ENCODE results near the gene MVP. TPM values are rescaled to one million over a fixed set of nuclear protein-coding genes. Genes with fewer than 3 reads are reported as not detected.

The MVP gene
- total RNA-seq, 4 donors from 2014 or later = 40.3 to 77.5 (median 47.6) TPM

- Histone ChIP-seq H3K27me3 (no peaks in the 10 kb centered on the region), H3K36me3 (peaks cover 0 to 63% of the 10 kb centered on the region in 2 donors), H3K27ac (no peak overlapping the region), H3K4me3 (no peak overlapping the region), H3K4me1 (no peaks in the 10 kb centered on the region), H3K9me3 (no peaks in the 10 kb centered on the region)
- no peak for TF ChIP-seq POLR2A (IDR thresholded peaks at IDR 0.05)
- TF ChIP-seq CTCF (IDR thresholded peaks at IDR 0.05 in 4 of 5, conservative IDR thresholded peaks at IDR 0.05 in 1 of 5) = no peak
- ATAC-seq (no peak), DNase-seq (no peak)
- intact Hi-C loops (cut with DNase I; ENCODE audit: low total_unique reads) = no loop called here
- in situ Hi-C loops (cut with MboI; ENCODE audit: low sequenced_read_pairs in 4 of 4) = loop anchor here in 3 of 4 donors (5.0 to 10.0 kb wide), 2 partner anchors 143 to 151 kb away; no protein-coding TSS in a partner anchor
These were observed 25.4 kb downstream of the MVP start for GRCh38 chr16:29845656-29846055.

DNA sequence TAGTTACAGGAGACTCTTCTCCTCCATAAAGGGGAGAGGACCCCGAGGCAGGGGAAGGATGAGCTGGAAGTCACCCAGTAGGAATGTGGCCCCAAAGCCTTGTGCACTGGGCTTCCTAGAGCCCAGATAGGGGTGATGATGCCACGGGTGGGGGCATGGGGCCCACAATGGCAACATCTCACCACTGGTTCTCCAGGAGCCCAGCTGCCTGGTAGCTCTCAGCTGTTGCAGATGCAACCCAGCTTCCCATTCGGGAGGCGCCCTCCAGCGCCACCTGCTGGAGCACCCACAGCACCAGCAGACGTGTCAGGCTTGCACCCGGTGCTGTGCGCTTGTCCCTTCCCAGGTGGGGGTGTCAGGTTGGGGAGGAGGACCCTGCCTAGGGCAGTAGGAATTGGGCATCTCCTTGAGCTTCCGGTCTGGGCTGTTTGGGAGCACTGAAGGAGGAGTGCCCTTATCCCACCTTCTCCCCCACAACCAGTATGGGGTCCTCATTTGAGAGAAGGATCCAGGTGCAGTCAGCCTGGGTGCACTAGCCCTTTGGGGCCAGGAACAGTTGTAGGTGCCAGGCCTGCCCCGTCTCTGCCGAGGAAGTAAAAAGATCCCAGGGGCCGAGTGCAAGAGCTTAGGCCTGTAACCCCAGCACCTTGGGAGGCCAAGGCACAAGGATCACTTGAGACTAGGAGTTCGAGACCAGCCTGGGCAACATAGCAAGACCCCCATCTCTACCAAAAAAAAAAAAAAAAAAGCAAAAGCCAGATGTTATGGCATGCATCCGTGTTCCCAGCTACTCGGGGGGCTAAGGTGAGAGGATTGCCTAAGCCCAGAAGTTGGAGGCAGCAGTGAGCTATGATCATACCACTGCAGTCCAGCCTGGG, 28.4 kb downstream of the MVP start:
- DNase-seq (peak; percentile 33 to 50), ATAC-seq (peak; percentile 50 to 87)
- no peaks in the 10 kb centered on the region for H3K9me3 ChIP-seq
- in situ Hi-C loops (cut with MboI; ENCODE audit: low sequenced_read_pairs in 4 of 4) = loop anchor here in 3 of 4 donors (5.0 to 10.0 kb wide), 2 partner anchors 146 to 154 kb away; no protein-coding TSS in a partner anchor
- H3K4me1 ChIP-seq = no peaks in the 10 kb centered on the region
- no peak for TF ChIP-seq POLR2A (IDR thresholded peaks at IDR 0.05)
- peak; percentile 72 to 93 (median 84) for TF ChIP-seq CTCF (IDR thresholded peaks at IDR 0.05 in 4 of 5, conservative IDR thresholded peaks at IDR 0.05 in 1 of 5)
- H3K4me3 ChIP-seq = no peak overlapping the region
- H3K27me3 ChIP-seq = no peaks in the 10 kb centered on the region
- peaks cover 0 to 41% of the 10 kb centered on the region in 2 donors for H3K36me3 ChIP-seq
- no peak overlapping the region for H3K27ac ChIP-seq
- intact Hi-C loops (cut with DNase I; ENCODE audit: low total_unique reads) = loop anchor here (1.0 kb wide), 2 partner anchors 43 to 148 kb away; no protein-coding TSS in a partner anchor

DNA sequence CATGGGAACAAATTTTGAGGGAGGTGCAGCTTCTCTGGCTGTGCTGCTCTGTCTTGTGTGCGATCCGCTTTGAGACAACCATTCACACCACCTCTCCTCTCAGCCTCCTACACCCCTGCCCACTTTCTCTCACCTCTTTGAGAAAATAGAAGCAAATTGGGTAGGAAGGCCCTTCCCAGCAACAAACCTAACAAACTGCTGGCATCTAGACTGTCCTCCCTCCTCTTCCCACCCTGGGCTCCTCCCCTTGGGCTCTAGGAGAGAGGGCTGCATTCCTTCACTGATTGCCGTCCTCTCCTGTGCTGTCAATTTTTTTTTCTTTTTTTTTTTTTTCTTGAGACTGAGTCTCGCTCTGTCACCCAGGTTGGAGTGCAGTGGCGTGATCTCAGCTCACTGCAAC, 29.2 kb downstream of the MVP start:
- no peaks in the 10 kb centered on the region for H3K4me1 ChIP-seq
- no peaks in the 10 kb centered on the region for H3K27me3 ChIP-seq
- TF ChIP-seq CTCF (IDR thresholded peaks at IDR 0.05 in 4 of 5, conservative IDR thresholded peaks at IDR 0.05 in 1 of 5) (no peak), POLR2A (IDR thresholded peaks at IDR 0.05) (no peak)
- no peak overlapping the region for H3K4me3 ChIP-seq
- intact Hi-C loops (cut with DNase I; ENCODE audit: low total_unique reads) (no loop called here), in situ Hi-C loops (cut with MboI; ENCODE audit: low sequenced_read_pairs in 4 of 4) (loop anchor here in 3 of 4 donors (5.0 to 10.0 kb wide), 2 partner anchors 147 to 155 kb away; no protein-coding TSS in a partner anchor)
- no peaks in the 10 kb centered on the region for H3K9me3 ChIP-seq
- H3K36me3 ChIP-seq = peaks cover 0 to 34% of the 10 kb centered on the region in 2 donors
- DNase-seq = no peak
- H3K27ac ChIP-seq = no peak overlapping the region
- ATAC-seq = no peak

GRCh38 chr16:29850998-29851397, 30.7 kb downstream of the MVP start:
- Histone ChIP-seq H3K4me3 (no peak overlapping the region), H3K27ac (no peak overlapping the region), H3K4me1 (no peaks in the 10 kb centered on the region), H3K9me3 (no peaks in the 10 kb centered on the region), H3K27me3 (no peaks in the 10 kb centered on the region), H3K36me3 (peaks cover 0 to 20% of the 10 kb centered on the region in 2 donors)
- TF ChIP-seq CTCF (IDR thresholded peaks at IDR 0.05 in 4 of 5, conservative IDR thresholded peaks at IDR 0.05 in 1 of 5) = no peak
- TF ChIP-seq POLR2A (IDR thresholded peaks at IDR 0.05) = no peak
- intact Hi-C loops (cut with DNase I; ENCODE audit: low total_unique reads) (no loop called here), in situ Hi-C loops (cut with MboI; ENCODE audit: low sequenced_read_pairs in 4 of 4) (no loop called here)
- no peak for ATAC-seq
- no peak for DNase-seq
